Activated CD8-positive, alpha-beta memory T cell treated with anti-CD3 and anti-CD28 coated beads, Interleukin-2, amount 50 U/mL, for 24 hours (primary cell): ENCODE measurements around the gene DNAAF5.

Experiments
- DNase-seq: peaks from one replicate; pipeline ENCODE4 v3.0.0-alpha.2; 2020; ENCODE audit errors: extremely low read depth

The DNAAF5 gene

GRCh38 chr7:726084-726853 is at the start of gene DNAAF5:
DNAAF5 (plus strand) TSS chr7:726699; CDS start chr7:726721, 22 bp downstream.
- peak; percentile 69 for DNase-seq

DNA sequence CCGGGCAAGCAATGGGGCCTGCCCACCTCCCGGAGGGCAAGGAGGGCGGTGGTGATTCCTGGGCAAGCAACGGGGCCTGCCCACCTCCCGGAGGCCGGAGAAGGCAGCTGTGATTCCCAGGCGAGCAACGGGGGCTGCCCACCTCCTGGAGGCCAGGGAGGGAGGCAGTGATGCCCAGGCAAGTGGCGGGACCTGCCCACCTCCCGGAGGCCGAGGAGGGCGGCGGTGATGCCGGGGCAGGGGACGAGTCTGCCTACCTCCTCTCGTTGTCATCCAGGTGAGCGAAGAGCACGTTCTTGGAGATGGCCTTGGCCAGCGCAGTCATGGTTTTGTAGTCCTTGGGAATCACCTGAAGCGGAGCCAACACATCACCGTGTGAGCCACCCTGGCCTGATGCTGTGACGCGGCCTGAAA is 49.5 kb upstream of the DNAAF5 start:
- DNase-seq: no peak

- DNase-seq: no peak
Observed at GRCh38 chr7:680411-681127, 45.9 kb upstream of the DNAAF5 start.

GRCh38 chr7:681551-682307 is 44.8 kb upstream of the DNAAF5 start:
- no peak for DNase-seq

- DNase-seq: no peak
Observed at GRCh38 chr7:682810-683209, 43.7 kb upstream of the DNAAF5 start.

DNA sequence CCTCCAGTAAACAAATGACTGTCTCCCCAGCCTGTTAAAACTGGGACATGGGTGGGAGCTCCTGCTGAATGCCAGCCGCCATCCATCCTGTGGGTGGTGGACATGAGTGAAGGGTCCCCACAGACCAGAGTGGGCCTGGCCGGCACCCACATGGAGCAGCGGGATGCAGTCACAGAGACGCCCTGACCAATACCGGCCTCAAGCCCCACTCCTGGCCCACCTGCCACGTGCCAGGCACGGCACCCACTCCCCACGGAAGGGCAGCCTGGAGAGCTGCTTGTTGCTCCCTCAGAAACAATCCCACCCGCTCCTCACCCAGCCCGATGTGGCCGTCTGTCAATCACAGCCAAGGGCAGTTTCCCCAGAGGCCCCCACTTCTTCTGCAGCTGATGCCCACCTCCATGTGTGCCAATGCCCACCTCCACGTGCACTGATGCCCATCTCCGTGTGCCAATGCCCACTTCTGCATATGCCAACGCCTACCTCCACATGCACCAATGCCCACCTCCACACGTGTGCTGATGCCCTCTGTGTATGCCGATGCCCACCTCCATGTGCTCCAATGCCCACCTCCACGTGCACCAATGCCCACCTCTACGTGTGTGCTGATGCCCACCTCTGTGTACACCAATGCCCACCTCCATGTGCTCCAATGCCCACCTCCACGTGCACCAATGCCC is 42.8 kb upstream of the DNAAF5 start:
- no peak for DNase-seq

GRCh38 chr7:684416-684815 is 42.1 kb upstream of the DNAAF5 start:
- no peak for DNase-seq

DNA sequence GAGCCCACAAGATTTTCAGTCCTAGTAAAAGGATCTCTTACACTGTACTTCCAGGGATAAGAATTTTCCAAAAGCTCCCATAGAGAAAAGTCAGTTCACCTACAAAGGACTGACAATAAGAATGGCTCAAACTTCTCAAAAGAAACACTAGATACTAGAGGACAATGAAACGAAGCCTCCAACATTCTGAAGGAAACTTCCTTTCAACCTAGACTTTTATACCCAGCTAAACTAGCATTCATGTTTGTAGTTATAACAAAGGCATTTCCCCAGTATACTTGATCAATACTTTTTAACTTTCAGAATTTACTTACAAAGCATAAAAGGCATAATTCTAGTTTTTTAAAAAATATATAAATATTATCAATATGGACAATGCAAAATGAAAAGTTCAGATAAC is 41.0 kb upstream of the DNAAF5 start:
- no peak for DNase-seq

DNA sequence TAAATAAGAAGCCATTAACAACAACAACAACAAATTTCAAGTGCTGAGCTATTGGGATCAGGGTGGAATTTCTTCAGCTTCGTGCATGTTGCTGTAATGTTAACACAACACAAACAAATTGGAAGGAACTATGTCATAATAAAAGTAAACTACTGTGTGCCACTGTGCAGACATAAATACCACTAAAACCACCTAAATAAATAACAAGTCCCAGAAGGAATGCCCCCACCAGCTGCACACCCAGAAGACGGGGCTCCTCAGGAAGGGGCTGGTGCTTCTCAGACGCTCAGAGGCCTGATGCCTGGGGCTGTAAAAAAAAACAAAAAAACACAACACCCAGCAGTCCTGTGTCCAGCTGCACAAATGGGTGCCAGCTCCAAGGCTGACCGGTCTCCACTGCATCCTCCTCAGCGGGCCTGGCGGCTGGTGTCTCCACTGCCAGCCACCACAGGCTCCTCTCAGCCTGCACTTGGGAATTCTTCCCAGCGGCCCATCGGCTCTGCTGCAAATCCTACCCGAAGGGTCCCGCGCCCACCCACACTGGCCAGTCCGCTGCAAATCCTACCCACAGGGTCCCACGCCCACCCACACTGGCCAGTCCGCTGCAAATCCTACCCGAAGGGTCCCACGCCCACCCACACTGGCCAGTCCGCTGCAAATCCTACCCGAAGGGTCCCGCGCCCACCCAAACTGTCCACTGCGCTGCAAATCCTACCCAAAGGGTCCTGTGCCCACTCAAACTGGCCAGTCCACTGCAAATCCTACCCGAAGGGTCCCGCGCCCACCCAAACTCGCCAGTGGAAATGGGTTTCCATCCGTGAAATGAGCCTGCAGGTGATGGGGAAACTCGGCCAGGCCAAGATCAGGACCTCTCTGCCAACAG is 35.8 kb upstream of the DNAAF5 start:
- DNase-seq: no peak

DNA sequence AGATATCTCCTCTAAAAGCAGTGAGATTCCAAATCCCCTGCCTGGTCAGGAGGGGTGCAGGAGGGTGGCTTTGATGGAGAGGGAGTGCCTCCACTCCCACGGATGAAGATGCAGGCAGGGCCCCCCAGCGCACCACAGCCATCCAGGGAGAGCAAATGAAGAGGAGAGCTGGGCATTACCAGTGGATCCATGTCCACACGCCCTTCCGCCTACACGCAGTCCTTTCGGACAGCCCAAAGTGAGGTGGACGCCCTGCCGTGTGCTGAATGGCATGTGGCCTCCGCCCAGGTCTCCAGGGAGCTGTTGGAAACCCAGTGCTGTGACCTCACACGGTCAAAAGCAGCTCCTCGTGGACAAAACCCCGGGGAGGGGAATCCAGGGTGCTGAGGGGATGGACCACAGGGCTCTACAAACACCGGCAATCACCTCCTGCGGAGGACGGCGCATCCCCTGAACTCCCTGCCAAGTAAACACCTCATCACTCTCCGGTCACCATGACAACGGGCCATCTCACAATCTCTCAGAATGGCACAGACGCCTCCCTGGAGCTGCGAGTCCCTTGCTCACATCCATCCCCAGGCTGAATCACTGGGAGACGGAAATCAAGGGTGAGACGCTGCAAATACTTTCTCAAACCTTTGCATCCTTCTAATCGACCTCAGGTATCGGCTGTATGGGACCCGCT is 35.0 kb upstream of the DNAAF5 start:
- DNase-seq: no peak

GRCh38 chr7:693280-693679 is 33.2 kb upstream of the DNAAF5 start:
- no peak for DNase-seq

GRCh38 chr7:696426-696811 is 30.1 kb upstream of the DNAAF5 start:
- DNase-seq: no peak

DNA sequence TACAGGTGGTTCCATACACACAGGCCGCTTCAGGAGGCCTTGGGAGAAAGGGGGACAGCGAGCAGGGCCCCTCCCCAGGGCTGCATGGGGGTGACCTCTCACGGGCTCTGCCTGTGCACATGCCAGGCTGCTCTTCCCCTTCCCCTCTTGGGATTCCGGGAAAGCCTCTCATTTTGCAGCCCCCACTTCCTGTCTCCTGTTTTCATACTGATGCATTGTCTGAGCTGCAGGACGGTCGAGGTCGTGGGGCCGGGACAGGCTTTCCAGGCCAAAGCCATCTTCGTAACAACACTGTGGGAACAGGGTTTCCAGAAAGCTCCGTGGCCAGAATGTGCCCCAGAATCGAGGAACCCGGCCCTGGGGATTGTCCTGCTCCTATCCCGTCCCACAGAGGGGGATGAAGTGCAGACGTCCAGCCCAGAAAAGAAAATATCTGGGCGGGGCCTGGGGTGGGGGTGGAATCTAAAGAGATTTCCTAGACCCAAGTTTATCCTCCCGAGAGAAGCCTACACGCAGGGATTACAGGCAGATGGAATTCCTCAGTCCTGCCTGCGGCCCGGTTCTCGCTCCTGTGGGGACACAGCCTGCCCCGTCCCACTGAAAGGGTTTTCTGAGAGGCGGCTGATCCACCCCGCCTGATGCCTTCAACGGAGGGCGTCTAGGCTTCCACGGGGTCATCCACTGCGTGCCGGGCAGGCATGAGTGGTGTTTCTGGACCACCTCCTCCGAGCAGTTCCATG is 29.5 kb upstream of the DNAAF5 start:
- no peak for DNase-seq

GRCh38 chr7:698515-699475 is 27.7 kb upstream of the DNAAF5 start:
- no peak for DNase-seq

DNA sequence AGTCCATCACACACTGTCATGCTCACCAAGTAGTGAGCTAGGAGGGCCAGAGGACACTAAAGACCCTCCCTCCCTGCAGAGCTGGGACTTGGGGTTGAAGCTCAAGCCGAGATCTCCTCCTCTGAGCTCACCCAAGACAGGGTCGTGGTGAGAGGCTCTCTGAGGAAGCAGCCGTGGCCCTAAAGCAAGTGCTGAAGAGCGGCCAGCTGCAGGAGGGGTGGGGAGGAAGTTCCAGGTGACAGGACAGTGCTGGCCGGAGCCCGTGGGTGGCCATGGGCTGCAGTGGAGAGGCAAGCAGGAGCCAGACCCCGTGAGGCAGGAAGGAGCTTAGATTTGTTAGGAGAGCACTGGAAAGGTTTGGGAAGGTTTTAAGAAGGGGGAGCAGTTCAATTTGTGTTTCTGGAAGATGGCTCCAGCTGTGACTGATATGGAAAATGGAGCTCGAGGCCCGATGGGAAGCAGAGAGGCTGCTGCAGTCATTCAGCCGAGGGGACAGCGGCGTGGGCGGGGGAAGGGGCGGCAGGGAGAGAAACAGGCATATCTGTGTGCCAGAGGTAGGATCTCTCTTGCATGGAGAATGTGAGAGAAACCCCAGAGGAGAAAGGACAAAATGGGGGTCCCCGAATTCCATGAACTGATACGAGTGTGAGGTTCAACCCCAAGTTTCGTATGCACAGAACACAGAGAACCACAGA is 26.9 kb upstream of the DNAAF5 start:
- no peak for DNase-seq

DNA sequence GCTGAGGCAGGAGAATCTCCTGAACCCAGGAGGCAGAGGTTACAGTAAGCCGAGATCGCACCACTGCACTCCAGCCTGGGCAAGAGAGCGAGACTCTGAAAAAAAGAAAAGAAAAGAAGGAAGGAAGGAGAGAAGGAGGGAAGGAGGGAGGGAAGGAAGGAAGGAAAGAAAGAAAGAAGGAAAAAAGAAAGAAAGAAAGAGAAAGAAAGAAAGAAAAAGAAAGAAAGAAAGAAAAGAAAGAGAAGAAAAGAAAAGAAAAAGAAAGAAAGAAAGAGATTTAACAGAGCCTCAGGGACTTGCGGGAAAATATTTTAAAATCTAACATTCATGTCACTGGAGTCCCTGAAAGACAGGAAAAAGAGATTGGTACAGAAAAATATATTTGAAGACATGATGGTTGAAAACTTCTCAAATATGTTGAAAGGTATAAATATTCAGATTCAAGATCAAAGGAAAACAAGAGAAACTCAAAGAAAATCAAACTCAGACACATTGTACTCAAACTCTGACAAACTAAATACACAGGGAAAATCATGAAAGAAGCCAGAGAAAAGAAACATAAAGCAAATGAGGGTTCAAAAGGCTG is 25.3 kb upstream of the DNAAF5 start:
- DNase-seq: no peak

DNA sequence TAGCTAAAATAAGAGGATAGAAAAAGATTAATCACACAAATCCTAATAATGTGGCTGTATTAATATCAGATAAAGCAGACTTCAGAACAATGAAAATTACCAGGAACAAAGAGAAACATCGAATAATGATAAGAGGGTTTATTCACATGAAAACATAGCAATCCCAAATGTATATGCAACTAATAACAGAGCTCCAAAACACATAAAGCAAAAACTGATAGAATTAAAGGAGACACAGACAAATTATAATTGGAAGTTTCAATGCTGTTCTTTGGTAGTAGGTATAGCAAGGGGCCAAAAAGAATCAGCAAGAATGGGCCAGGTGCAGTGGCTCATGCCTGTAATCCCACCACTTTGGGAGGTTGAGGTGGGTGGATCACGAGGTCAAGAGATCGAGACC is 23.4 kb upstream of the DNAAF5 start:
- DNase-seq: no peak

DNA sequence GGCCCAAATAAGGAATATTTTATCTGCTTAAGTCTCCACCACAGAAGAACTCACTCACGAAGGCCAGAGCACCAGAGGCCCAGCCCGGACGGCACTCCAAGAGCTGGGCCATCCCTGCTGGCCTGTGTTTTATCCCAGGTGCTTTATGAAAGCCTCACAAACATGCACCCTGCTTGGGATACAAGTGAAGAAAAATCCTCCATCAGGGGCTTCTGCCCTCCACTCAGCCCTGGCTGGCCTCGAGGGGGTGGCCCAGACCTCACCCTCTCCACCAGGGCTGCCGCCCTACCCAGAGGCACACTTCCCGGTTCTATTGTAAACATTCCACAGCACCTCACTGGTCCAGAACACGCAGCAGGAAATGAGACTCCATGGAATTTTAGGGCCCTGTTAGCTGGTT is 19.8 kb upstream of the DNAAF5 start:
- DNase-seq: no peak
